Measurements from ENCODE around the gene ITGB2.

The ITGB2 gene

DNA sequence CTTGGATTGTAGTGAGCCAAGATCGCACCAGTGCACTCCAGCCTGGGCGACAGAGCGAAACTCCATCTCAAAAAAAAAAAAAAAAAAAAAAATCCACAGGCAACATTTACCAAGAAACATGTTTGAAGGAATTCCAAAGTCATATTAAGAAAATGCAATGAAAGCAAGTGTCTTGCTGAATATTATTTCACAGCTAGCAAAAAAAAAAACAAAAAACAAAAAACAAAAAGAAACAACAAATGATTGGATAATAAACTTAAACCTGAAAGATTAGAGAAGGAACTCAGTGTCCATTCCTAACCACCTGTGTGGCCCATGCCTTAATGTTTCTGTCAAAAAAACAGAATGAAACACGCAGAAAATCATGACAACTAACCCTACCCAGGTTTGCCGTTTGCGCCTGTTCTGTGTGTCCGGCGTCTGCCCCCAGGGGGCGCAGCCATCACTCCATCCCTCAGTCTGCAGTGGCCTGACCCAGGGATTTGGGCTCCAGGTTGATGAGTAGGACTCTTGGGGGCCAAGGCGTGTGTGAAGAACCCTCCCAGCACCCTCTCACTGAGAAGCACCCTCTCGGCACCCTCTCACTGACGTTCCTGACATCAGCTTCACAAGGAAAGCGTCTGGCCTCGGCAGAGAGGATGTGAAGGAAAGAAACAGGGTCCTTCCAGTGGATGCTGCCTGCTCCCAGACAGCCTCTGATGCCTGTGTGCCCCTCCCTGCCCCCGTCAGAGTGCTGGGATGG is 28.0 kb downstream of the ITGB2 start:
- peak; percentile 80 for DNase-seq (ENCODE audit: low read depth)

DNA sequence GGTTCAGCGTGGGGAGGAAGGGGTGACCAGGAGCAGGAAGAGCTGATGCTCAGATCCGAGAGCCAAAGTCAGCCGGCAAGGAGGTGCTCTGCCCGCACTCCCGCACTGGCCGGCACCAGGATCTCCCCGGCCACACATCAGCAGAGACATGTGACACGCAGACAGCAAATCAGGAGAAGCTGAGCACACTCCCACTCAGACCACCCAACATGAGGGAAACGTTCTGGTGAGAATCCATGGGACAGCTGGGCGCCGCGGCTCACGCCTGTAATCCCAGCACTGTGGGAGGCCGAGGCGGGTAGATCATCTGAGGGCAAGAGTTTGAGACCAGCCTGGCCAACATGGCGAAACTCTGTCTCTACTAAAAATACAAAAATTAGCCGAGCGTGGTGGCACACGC is 28.6 kb downstream of the ITGB2 start:
- H3K4me3 ChIP-seq (ENCODE audit: low read depth, low read length) = no peak overlapping the region
- TF ChIP-seq, protein P1, sequence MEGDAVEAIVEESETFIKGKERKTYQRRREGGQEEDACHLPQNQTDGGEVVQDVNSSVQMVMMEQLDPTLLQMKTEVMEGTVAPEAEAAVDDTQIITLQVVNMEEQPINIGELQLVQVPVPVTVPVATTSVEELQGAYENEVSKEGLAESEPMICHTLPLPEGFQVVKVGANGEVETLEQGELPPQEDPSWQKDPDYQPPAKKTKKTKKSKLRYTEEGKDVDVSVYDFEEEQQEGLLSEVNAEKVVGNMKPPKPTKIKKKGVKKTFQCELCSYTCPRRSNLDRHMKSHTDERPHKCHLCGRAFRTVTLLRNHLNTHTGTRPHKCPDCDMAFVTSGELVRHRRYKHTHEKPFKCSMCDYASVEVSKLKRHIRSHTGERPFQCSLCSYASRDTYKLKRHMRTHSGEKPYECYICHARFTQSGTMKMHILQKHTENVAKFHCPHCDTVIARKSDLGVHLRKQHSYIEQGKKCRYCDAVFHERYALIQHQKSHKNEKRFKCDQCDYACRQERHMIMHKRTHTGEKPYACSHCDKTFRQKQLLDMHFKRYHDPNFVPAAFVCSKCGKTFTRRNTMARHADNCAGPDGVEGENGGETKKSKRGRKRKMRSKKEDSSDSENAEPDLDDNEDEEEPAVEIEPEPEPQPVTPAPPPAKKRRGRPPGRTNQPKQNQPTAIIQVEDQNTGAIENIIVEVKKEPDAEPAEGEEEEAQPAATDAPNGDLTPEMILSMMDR (IDR thresholded peaks at IDR 0.05; ENCODE audit: insufficient read depth, low read depth, low read length, missing control alignments) = no peak
- no peak for DNase-seq (ENCODE audit: low read depth)

More for the DNA sequence above, 28.0 kb downstream of the ITGB2 start:
- H3K4me3 ChIP-seq (ENCODE audit: low read depth, low read length) = no peak overlapping the region
- TF ChIP-seq, protein P1 (IDR thresholded peaks at IDR 0.05; ENCODE audit: insufficient read depth, low read depth, low read length, missing control alignments) = peak; percentile 96

DNA sequence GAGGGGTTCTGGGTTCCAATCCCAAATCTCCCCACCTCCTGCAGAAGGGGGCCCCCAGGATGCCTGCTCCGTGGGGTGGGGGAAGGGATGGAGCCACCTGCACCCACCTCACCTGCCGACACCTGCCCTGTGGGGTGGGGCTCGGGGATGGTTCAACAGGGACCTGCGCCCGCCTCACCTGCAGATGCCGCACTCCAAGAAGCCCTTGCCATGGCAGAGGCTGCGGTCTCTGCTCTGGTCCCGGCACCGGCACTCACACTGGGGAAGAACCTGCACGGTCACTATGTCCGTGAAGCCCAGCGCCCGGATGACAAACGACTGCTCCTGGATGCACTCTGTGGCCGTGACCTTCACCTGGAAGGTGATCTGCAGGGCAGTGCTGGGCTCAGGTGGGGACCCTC is 29.1 kb downstream of the ITGB2 start:
- H3K4me3 ChIP-seq (ENCODE audit: low read depth, low read length) = no peak overlapping the region
- TF ChIP-seq, protein P1 (IDR thresholded peaks at IDR 0.05; ENCODE audit: insufficient read depth, low read depth, low read length, missing control alignments) = no peak
- no peak for DNase-seq (ENCODE audit: low read depth)

DNA sequence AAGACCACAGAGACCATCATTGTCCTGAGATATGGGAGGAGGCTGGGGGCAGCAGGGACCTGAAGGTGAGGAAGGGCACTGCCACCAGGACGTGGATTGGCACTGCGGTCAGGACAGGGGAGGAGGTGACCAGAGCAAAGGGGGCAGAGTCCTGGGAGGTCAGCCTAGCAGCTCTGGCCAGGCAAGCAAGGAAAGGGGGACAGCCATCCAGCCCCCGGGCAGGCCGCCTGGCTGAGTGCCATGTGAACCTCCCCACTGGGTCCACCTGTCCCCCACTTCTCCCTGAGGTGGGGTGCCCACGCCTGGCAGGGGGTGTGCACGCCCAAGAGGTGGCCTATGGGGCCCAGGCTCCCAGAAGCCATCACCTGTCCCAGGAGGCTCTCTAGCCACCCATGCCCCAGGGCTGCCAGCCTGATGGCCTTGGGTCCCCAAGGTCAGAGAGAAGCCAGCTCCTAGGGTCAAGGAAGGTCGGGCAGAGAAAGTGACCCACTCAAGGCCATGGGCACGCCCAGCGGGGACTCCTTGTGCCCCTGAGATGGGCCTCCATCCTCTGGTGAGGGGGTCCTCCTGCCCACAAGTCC is 29.6 kb downstream of the ITGB2 start:
- TF ChIP-seq, protein P1 (IDR thresholded peaks at IDR 0.05; ENCODE audit: insufficient read depth, low read depth, low read length, missing control alignments) = no peak
- DNase-seq (ENCODE audit: low read depth) = no peak
- no peak overlapping the region for H3K4me3 ChIP-seq (ENCODE audit: low read depth, low read length)

DNA sequence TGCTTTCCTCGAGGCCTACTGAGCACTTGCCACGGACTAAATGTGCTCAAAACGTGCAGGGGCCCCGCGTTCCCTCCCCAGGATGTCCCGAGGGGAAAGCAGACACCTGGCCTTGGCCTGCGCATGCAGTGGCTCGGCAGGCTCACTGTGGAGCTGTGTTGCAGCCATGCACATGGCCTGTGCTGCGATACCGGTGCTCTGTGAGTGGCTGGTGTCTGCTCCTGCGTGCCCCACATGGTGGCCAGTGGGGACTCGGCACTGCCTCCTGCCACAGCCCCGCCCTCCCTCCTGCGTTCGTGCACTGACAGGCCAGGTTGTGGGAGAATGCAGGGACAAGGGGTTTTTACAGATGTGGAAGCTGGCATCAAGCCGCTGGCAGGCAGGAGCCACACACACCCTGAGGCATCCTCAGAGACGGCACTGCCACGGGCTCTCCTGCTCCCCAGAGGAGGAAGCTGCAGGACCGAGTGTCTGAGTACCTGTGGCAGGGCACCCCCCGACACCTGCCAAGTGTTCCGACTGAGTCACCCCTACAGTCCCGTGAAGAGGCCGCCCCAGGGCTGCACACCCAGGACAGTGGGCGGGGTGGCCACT is 30.3 kb downstream of the ITGB2 start:
- TF ChIP-seq, protein P1 (IDR thresholded peaks at IDR 0.05; ENCODE audit: insufficient read depth, low read depth, low read length, missing control alignments) = no peak
- DNase-seq (ENCODE audit: low read depth) = no peak
- no peak overlapping the region for H3K4me3 ChIP-seq (ENCODE audit: low read depth, low read length)

DNA sequence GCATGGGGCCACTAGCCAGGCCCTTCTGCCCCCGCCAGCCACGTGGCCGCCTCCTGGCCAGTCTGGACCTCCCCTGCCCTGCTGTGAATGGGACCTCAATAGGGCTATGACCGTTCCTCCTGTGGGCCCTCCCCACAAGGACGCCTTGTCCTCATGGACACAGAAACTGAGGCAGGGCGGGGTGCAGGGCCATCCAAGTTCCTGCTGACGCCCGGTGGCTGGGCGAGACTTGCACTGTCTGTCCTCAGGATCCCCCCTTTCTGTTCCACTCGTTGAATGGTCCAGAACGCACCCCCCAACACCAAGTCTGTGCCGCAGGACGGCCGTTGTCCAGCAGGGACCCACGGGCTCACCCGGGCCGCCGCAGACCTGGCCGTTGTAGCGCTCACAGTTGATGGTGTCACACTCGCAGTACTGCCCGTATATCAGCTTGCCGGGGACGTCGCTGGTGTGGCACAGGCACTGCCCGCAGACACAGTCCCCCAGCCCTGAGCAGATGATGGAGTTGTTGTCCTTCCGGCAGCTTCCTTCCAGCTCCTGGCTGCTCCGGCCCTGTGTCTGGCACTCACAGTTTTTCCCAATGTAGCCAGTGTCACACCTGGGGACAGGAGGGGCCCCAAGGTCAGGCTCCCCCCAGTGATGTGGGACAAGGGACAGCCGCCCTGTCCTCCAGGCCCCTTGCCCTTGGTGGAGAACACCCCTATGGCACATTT is 30.9 kb downstream of the ITGB2 start:
- H3K4me3 ChIP-seq (ENCODE audit: low read depth, low read length) = no peak overlapping the region
- DNase-seq (ENCODE audit: low read depth) = no peak

More for the DNA sequence above, 30.9 kb downstream of the ITGB2 start:
- TF ChIP-seq, protein P1 (IDR thresholded peaks at IDR 0.05; ENCODE audit: insufficient read depth, low read depth, low read length, missing control alignments) = no peak
